Epithelial cell of esophagus (primary cell): Measurements from ENCODE around the gene UBE4A.

Source experiments
- DNase-seq: peaks from one replicate; pipeline ENCODE4 v3.0.0; 2010; ENCODE audit warnings: low read depth
- H3K4me3 ChIP-seq: 2 replicates; pipeline ENCODE4 v1.5.1; 2011; ENCODE audit warnings: mild to moderate bottlenecking, low read length, control low read depth
- CTCF ChIP-seq: IDR thresholded peaks from 2 replicates; pipeline ENCODE4 v1.5.1; 2011; ENCODE audit warnings: low read depth, mild to moderate bottlenecking, low read length, control low read depth, inconsistent platforms; ENCODE audit not compliant: insufficient read depth; ENCODE audit errors: missing control alignments

UBE4A gene

GRCh38 chr11:118430956-118431355, 71.6 kb downstream of the UBE4A start:
- no peak overlapping the region for H3K4me3 ChIP-seq
- DNase-seq: no peak
- TF ChIP-seq CTCF: no peak

- TF ChIP-seq CTCF: no peak
- DNase-seq: peak; percentile 26
- no peak overlapping the region for H3K4me3 ChIP-seq
Measured at GRCh38 chr11:118434123-118434552, 74.7 kb downstream of the UBE4A start.

GRCh38 chr11:118434553-118435289, 75.3 kb downstream of the UBE4A start:
- DNase-seq: peak; percentile 35
- TF ChIP-seq CTCF: no peak
- peak overlapping the region; percentile 67 for H3K4me3 ChIP-seq

GRCh38 chr11:118435290-118435892, 76.0 kb downstream of the UBE4A start:
- TF ChIP-seq CTCF: no peak
- peak; percentile 42 for DNase-seq

GRCh38 chr11:118435893-118436624, 76.7 kb downstream of the UBE4A start, which contains the start of gene KMT2A:
KMT2A (plus strand) TSS chr11:118436492; CDS start chr11:118436513, 21 bp downstream.
- peak within 1 kb of the TSS; percentile 78 for H3K4me3 ChIP-seq
- peak; percentile 98 for DNase-seq
- no peak for TF ChIP-seq CTCF

More at GRCh38 chr11:118435290-118435892, 76.0 kb downstream of the UBE4A start:
- peak overlapping the region; percentile 67 for H3K4me3 ChIP-seq

- DNase-seq: peak; percentile 36
- H3K4me3 ChIP-seq: peak overlapping the region; percentile 78
- no peak for TF ChIP-seq CTCF
Measured at GRCh38 chr11:118436639-118437207, 77.3 kb downstream of the UBE4A start.
